ENCODE measurements around the gene NSD1. TPM values are rescaled to one million over a fixed set of nuclear protein-coding genes. Genes with fewer than 3 reads are reported as not detected.

NSD1 gene
- total RNA-seq, 1 experiment from 2014 or later, result 58.8 TPM

DNA sequence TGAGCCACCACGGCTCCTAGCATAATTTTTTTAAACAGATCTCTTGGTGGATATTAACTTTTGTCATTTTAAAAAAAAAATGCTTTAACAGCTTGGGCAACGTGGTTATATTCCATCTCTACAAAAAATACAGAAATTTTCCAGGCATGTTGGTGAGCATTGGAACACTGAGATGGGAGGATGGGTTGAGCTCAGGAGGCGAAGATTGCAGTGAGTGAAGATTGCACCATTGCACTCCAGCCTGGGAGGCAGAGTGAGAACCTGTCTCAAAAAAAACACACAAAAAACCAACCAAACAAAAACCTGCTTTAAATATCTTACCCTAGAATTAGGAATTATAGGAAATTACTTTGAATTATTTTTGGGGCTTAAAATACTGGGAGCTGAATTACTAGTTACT lies 55.2 kb downstream of the NSD1 start:
- Histone ChIP-seq H3K4me3 (replicated peaks in 1 of 2; ENCODE audit: low read depth in 1 of 2, low read length in 2 of 2) (no peak overlapping the region), H3K9me2 (ENCODE audit: insufficient read depth) (no peaks in the 10 kb centered on the region), H3K27ac (ENCODE audit: low read depth, low read length) (no peak overlapping the region), H3K36me3 (ENCODE audit: control insufficient read depth in 1 of 2, insufficient read depth in 2 of 2, low read length in 2 of 2) (no peaks in the 10 kb centered on the region), H3K9ac (ENCODE audit: low read length) (no peak overlapping the region), H3K4me1 (ENCODE audit: control insufficient read depth in 1 of 2, insufficient read depth in 2 of 2, low read length in 2 of 2) (peaks cover 5 to 6% of the 10 kb centered on the region in 2 experiments), H3K27me3 (ENCODE audit: insufficient read depth, low read length) (no peaks in the 10 kb centered on the region), H2AFZ (ENCODE audit: low read depth, low read length, poor library complexity, severe bottlenecking) (no peak overlapping the region), H3K9me3 (ENCODE audit: control insufficient read depth in 1 of 2, insufficient read depth in 1 of 2, low read depth in 1 of 2, low read length in 2 of 2) (no peaks in the 10 kb centered on the region), H3K4me2 (ENCODE audit: low read length) (no peak overlapping the region), H4K20me1 (ENCODE audit: insufficient read depth) (no peaks in the 10 kb centered on the region), H3K79me2 (ENCODE audit: insufficient read depth, low read length) (peaks cover 66% of the 10 kb centered on the region)
- ATAC-seq (no peak), DNase-seq (ENCODE audit: low read depth, low spot score) (no peak)
- ChIA-PET CTCF (no interaction called here), RAD21 (ENCODE audit: low non-redundant PET in 1 of 2, low total read pairs in 2 of 2, uncharacterized antibody in 2 of 2, unreplicated experiment in 2 of 2) (no interaction called here), POLR2A (no interaction called here)
- no TSS peak for BruUV-seq (replicated peaks)
- TF ChIP-seq ELF1 (IDR thresholded peaks at IDR 0.05; ENCODE audit: borderline replicate concordance, low read depth), result no peak
- no peak for TF ChIP-seq ZNF274 (IDR thresholded peaks at IDR 0.05; ENCODE audit: low read depth, low read length)
- no peak for TF ChIP-seq SIN3A (IDR thresholded peaks at IDR 0.05; ENCODE audit: low read depth)
- TF ChIP-seq RAD21 (IDR thresholded peaks at IDR 0.05; ENCODE audit: low read depth), result no peak
- TF ChIP-seq POLR2A (IDR thresholded peaks at IDR 0.05; ENCODE audit: borderline replicate concordance, extremely low read depth, insufficient read depth, insufficient read length), result no peak
- no peak for TF ChIP-seq MAX (IDR thresholded peaks at IDR 0.05)
- no peak for TF ChIP-seq EGR1 (IDR thresholded peaks at IDR 0.05; ENCODE audit: low read depth)
- TF ChIP-seq CBX3 (IDR thresholded peaks at IDR 0.05; ENCODE audit: low read depth), result no peak
- TF ChIP-seq EZH2 (IDR thresholded peaks at IDR 0.05), result no peak
- TF ChIP-seq, protein P1, sequence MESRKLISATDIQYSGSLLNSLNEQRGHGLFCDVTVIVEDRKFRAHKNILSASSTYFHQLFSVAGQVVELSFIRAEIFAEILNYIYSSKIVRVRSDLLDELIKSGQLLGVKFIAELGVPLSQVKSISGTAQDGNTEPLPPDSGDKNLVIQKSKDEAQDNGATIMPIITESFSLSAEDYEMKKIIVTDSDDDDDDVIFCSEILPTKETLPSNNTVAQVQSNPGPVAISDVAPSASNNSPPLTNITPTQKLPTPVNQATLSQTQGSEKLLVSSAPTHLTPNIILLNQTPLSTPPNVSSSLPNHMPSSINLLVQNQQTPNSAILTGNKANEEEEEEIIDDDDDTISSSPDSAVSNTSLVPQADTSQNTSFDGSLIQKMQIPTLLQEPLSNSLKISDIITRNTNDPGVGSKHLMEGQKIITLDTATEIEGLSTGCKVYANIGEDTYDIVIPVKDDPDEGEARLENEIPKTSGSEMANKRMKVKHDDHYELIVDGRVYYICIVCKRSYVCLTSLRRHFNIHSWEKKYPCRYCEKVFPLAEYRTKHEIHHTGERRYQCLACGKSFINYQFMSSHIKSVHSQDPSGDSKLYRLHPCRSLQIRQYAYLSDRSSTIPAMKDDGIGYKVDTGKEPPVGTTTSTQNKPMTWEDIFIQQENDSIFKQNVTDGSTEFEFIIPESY (IDR thresholded peaks at IDR 0.05; ENCODE audit: extremely low read depth, insufficient replicate concordance, low read length), result no peak
- TF ChIP-seq EZH2phosphoT487 (IDR thresholded peaks at IDR 0.05; ENCODE audit: borderline replicate concordance), result no peak
- no peak for TF ChIP-seq FOSL1 (IDR thresholded peaks at IDR 0.05; ENCODE audit: low read depth)
- intact Hi-C loops (cut with micrococcal nuclease), result no loop called here

Measured in HCT116 (cell line).